Stimulated activated CD4-positive, alpha-beta T cell treated with anti-CD3 and anti-CD28 coated beads, TNF-alpha, amount 100 ng/mL, for 1 hour (primary cell): ENCODE measurements around the gene CBLN3.

Source experiments
- DNase-seq, 3 donors: peaks; one replicate each; pipeline ENCODE4 v3.0.0-alpha.2; 2020; ENCODE audit warnings: low read depth in 3 of 3, low spot score in 1 of 3

The CBLN3 gene

GRCh38 chr14:24439830-24440605 is 10.6 kb upstream of the CBLN3 start:
- DNase-seq = no peak

- DNase-seq = no peak
These were observed 9.8 kb upstream of the CBLN3 start for GRCh38 chr14:24439257-24439656.

- DNase-seq = no peak
These were observed 9.0 kb upstream of the CBLN3 start for GRCh38 chr14:24438223-24439097.

- no peak for DNase-seq
These were observed 8.2 kb upstream of the CBLN3 start for GRCh38 chr14:24437736-24438067.

GRCh38 chr14:24437020-24437735 is 7.7 kb upstream of the CBLN3 start:
- no peak for DNase-seq

- no peak for DNase-seq
These were observed 7.0 kb upstream of the CBLN3 start for GRCh38 chr14:24436355-24437019.

- DNase-seq = no peak
These were observed 6.5 kb upstream of the CBLN3 start for GRCh38 chr14:24435998-24436354.

- DNase-seq = no peak
These were observed 5.8 kb upstream of the CBLN3 start for GRCh38 chr14:24435192-24435810.

- DNase-seq = no peak
These were observed 5.2 kb upstream of the CBLN3 start for GRCh38 chr14:24434676-24435075.

GRCh38 chr14:24434036-24434435 is 4.6 kb upstream of the CBLN3 start:
- no peak for DNase-seq

GRCh38 chr14:24432259-24433131 is 3.0 kb upstream of the CBLN3 start:
- DNase-seq = no peak

- peak; percentile 72 to 74 (median 73) for DNase-seq
These were observed 2.2 kb upstream of the CBLN3 start for GRCh38 chr14:24431569-24432258.

- DNase-seq = peak in 1 of 3 donors; percentile 57
These were observed 1.5 kb upstream of the CBLN3 start for GRCh38 chr14:24430682-24431568.

- peak in 1 of 3 donors; percentile 48 for DNase-seq
These were observed 744 bp upstream of the CBLN3 start for GRCh38 chr14:24430143-24430681.

- DNase-seq = no peak
These were observed 657 bp downstream of the CBLN3 start for GRCh38 chr14:24428628-24429394.

GRCh38 chr14:24427537-24428508 is 1.6 kb downstream of the CBLN3 start:
- no peak for DNase-seq
